Ishikawa (cell line): ENCODE measurements around the gene MAP3K10.

Experiments
- CEBPB ChIP-seq: IDR thresholded peaks from 2 replicates; pipeline ENCODE4 v1.6.1; 2012
- CREB1 ChIP-seq: IDR thresholded peaks from 2 replicates; pipeline ENCODE4 v1.6.1; 2012; ENCODE audit warnings: low read depth
- EGR1 ChIP-seq: IDR thresholded peaks from 2 replicates; pipeline ENCODE4 v1.6.1; 2012
- EP300 ChIP-seq: IDR thresholded peaks from 2 replicates; pipeline ENCODE4 v1.6.1; 2012; ENCODE audit warnings: borderline replicate concordance
- FOXM1 ChIP-seq: IDR thresholded peaks from 2 replicates; pipeline ENCODE4 v1.6.1; 2012; ENCODE audit warnings: low read depth, borderline replicate concordance
- NFIC ChIP-seq: IDR thresholded peaks from 2 replicates; pipeline ENCODE4 v1.6.1; 2012
- RAD21 ChIP-seq: IDR thresholded peaks from 2 replicates; pipeline ENCODE4 v1.6.1; 2012; ENCODE audit warnings: low read depth
- TAF1 ChIP-seq: IDR thresholded peaks from 2 replicates; pipeline ENCODE4 v1.6.1; 2012; ENCODE audit warnings: low read depth, mild to moderate bottlenecking
- TCF12 ChIP-seq: IDR thresholded peaks from 2 replicates; pipeline ENCODE4 v1.6.1; 2012; ENCODE audit warnings: low read depth
- TEAD4 ChIP-seq: IDR thresholded peaks from 2 replicates; pipeline ENCODE4 v1.6.1; 2012
- YY1 ChIP-seq: IDR thresholded peaks from 2 replicates; pipeline ENCODE4 v1.6.1; 2012; ENCODE audit warnings: low read depth
- ZBTB7A ChIP-seq: IDR thresholded peaks from 2 replicates; pipeline ENCODE4 v1.6.1; 2012; ENCODE audit warnings: low read depth
- TF ChIP-seq, protein P1 (sequence below): IDR thresholded peaks from 2 replicates; pipeline ENCODE4 v1.6.1; 2012
- TF ChIP-seq, protein P2 (sequence below): IDR thresholded peaks from 2 replicates; pipeline ENCODE4 v1.6.1; 2012
- TF ChIP-seq, protein P3 (sequence below): IDR thresholded peaks from 2 replicates; pipeline ENCODE4 v1.6.1; 2012; ENCODE audit warnings: low read depth, mild to moderate bottlenecking

MAP3K10 gene

DNA sequence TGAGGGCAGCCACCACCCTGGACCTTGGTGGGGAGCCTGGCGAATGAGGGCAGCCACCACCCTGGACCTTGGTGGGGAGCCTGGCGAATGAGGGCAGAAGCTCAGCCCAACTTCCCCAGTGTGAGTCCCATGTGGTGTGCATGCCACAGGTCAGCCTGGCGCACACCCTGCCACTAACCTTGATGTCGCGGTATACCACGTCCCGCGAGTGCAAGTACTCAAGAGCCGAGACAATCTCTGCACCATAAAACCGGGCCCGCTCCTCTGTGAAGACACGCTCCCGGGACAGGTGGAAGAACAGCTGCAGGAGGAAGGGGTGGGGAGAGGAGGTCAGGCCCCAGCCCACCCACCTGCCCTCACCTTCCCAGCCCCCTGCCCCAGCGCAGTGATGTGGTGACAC, 46.6 kb downstream of the MAP3K10 start:
- no peak for TF ChIP-seq TEAD4
- TF ChIP-seq EP300: no peak
- TF ChIP-seq NFIC: no peak
- TF ChIP-seq, protein P1, sequence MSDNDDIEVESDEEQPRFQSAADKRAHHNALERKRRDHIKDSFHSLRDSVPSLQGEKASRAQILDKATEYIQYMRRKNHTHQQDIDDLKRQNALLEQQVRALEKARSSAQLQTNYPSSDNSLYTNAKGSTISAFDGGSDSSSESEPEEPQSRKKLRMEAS: no peak
- TF ChIP-seq CREB1: no peak
- TF ChIP-seq TAF1: no peak
- no peak for TF ChIP-seq TCF12
- no peak for TF ChIP-seq ZBTB7A
- no peak for TF ChIP-seq RAD21

DNA sequence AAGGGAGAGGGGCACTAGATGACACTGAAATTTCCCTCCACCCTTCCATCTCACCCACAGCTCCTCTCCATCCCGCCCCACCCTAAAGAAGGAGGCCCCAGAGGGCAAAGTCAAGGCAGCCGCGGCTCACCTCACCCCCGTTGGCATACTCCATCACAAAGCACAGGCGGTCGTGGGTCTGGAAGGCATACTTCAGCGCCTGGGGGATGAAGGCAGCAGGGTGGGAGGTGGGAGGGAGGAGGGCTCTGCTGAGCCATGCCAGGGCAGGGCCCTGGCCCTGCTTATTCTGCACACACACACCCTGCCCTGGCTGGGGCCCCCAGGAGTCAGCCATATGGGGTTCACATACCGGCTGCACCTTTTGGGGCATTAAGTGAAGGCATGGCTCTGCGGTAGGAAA, 47.5 kb downstream of the MAP3K10 start:
- no peak for TF ChIP-seq FOXM1

DNA sequence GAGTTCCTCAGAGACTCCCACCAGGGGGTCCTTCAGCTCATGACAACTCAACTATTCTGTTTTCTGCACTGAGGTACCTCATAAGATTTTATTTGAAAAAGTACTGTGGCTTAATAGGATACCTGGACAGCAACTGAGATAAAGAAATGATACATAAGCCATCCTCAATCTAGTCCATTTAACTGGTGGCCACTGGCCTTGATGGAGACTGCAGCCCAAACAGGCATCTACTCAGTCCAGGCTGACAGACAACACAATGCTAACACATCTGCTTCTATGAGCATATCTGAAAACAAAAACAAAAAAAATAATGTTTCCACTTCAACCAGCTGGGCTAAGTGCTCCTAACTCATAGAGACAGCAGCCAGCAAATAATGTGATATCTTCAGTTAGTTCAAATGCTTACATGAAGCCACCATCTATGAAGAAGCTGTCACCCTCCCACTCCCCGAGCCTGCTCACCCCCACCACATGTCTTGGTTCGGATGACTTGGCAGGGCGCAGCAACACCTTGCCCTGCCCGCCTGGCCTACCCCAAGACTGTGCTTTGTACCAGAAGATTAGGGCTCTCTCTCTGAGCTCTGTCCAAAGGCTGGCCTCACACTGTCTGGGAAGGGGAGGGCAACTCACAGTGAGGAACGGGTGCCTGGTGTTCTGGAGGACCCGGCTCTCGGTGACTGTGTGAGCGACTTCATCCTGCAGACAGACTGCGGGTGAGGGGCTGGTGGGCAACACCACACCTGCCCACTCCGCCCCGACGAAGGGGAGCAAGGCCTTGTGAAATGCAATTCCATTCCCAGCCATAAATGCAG, 48.4 kb downstream of the MAP3K10 start:
- TF ChIP-seq, protein P2, sequence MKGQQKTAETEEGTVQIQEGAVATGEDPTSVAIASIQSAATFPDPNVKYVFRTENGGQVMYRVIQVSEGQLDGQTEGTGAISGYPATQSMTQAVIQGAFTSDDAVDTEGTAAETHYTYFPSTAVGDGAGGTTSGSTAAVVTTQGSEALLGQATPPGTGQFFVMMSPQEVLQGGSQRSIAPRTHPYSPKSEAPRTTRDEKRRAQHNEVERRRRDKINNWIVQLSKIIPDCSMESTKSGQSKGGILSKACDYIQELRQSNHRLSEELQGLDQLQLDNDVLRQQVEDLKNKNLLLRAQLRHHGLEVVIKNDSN: no peak
- TF ChIP-seq ZBTB7A (no peak), CREB1 (no peak), RAD21 (no peak), CEBPB (no peak), TCF12 (no peak), EP300 (no peak), TAF1 (no peak), TEAD4 (no peak), FOXM1 (no peak), EGR1 (no peak), NFIC (no peak), YY1 (no peak)
- TF ChIP-seq, protein P1: no peak
- TF ChIP-seq, protein P3, sequence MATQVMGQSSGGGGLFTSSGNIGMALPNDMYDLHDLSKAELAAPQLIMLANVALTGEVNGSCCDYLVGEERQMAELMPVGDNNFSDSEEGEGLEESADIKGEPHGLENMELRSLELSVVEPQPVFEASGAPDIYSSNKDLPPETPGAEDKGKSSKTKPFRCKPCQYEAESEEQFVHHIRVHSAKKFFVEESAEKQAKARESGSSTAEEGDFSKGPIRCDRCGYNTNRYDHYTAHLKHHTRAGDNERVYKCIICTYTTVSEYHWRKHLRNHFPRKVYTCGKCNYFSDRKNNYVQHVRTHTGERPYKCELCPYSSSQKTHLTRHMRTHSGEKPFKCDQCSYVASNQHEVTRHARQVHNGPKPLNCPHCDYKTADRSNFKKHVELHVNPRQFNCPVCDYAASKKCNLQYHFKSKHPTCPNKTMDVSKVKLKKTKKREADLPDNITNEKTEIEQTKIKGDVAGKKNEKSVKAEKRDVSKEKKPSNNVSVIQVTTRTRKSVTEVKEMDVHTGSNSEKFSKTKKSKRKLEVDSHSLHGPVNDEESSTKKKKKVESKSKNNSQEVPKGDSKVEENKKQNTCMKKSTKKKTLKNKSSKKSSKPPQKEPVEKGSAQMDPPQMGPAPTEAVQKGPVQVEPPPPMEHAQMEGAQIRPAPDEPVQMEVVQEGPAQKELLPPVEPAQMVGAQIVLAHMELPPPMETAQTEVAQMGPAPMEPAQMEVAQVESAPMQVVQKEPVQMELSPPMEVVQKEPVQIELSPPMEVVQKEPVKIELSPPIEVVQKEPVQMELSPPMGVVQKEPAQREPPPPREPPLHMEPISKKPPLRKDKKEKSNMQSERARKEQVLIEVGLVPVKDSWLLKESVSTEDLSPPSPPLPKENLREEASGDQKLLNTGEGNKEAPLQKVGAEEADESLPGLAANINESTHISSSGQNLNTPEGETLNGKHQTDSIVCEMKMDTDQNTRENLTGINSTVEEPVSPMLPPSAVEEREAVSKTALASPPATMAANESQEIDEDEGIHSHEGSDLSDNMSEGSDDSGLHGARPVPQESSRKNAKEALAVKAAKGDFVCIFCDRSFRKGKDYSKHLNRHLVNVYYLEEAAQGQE: no peak

DNA sequence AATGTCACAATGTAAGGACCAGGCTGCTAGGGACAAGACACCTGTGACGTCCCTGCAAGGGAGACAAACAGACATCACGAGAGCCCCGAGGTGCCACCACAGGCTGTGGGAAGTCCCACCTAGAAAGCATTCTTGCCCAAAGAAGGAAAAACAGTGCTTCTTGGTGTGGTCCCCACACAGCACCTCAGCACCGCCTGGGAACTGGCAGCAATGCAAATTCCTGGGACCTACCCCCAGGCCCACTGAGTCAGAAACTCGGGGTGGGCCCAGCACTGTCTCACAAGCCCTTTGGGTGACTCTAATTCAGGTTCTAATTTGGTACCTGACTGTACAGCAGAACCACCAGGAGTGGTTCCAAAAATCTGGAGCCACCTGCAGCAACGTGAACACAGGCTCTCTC, 49.1 kb downstream of the MAP3K10 start:
- TF ChIP-seq CEBPB (no peak), YY1 (no peak), TAF1 (no peak), TEAD4 (no peak), EGR1 (no peak), FOXM1 (no peak), ZBTB7A (no peak), CREB1 (no peak), EP300 (no peak), TCF12 (no peak), RAD21 (no peak), NFIC (no peak)
- TF ChIP-seq, protein P1: no peak
- TF ChIP-seq, protein P3: no peak
- TF ChIP-seq, protein P2: no peak

DNA sequence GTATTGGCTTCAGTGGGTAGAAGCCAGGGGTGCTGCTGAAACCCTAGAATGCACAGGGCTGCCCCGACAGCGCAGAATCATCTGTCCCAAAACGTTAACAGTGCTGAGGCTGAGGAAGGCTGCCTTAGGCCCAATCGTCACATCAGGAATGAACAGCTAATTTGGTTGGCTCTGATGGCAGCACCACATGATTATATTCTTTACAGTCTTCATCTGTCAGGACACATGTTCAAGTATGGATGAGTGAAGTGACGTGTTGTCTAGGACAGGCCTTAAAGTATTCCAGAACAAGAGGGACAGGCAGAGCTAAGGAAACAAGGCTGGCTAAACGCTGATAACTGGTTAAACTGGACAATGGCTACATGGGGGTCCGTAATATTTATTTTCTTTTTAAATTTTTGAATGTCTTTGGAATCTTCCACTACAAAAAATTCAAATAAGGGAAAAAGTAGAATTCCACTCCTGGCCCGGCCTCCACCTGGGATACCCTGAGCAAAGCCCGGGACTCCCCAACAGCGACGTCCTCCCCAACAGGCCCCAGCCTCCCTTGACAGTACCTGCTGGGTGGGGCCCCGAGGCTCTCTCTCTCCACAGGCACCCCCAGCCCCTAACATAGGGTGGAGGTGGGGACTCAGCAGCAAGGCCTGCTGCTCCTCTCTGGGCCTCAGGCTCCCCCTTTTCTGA, 50.0 kb downstream of the MAP3K10 start:
- TF ChIP-seq TCF12: no peak
- no peak for TF ChIP-seq EP300
- no peak for TF ChIP-seq YY1
- TF ChIP-seq TAF1: no peak
- no peak for TF ChIP-seq FOXM1
- no peak for TF ChIP-seq TEAD4
- TF ChIP-seq, protein P2: no peak
- TF ChIP-seq EGR1: no peak
- TF ChIP-seq CREB1: no peak
- TF ChIP-seq, protein P1: no peak
- no peak for TF ChIP-seq ZBTB7A
- no peak for TF ChIP-seq NFIC
- TF ChIP-seq, protein P3: no peak
- TF ChIP-seq RAD21: no peak
- TF ChIP-seq CEBPB: no peak
